ENCODE measurements around the gene ANKS1B. TPM values are rescaled to one million over a fixed set of nuclear protein-coding genes. Genes with fewer than 3 reads are reported as not detected.
A peak's percentile ranks its signal among the peaks of the same experiment; 100 is the strongest.

ANKS1B gene
- total RNA-seq, 1 donor from 2014 or later, result 2.4 TPM

DNA sequence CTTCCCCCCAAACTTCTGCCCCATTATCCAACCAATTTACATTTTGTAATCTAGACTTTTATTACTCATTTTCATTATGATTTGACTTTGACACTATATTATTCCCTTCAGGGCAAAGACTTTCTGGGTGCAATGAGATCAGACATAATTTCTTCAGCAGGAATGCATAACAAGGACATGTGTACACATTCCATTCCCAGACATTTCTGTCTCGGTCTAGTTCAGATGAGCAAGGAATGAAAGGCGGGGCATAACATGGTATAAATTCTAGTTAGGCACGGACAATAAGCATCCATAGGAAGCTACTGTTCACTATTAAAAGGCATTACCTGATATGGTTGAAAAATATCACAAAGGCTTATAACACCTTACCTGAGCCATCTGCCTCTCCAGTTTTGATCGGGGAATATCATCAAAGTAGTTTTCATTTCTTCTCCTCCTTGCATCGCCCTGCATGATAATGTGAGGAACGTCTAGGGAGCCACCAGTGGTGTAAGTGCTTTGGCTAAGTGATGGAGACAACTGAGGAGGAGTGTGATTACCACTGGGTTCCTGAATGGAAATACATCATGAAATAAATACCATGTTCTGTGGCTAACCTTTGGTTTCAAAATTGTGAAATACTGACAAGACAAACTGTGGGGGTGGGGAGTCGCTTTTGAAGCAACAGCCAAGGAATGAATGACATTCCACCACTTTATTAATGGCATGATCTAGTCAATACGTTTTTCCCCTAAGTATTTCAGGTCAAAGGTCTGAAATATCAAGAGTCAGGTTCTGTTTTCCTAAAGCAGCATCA is 1155.7 kb downstream of the ANKS1B start:
- peaks cover 3% of the 10 kb centered on the region for H3K27me3 Mint-ChIP-seq (ENCODE audit: low read depth, unreplicated experiment)
- no peaks in the 10 kb centered on the region for H3K9me3 ChIP-seq (ENCODE audit: insufficient read depth, low read depth, low read length)
- no peak overlapping the region for H3K9ac ChIP-seq (ENCODE audit: low read length)
- DNase-seq (ENCODE audit: low read depth) (no peak), FAIRE-seq (no peak)
- H3K4me3 ChIP-seq (ENCODE audit: insufficient read depth, low read depth, low read length), result no peak overlapping the region
- no peaks in the 10 kb centered on the region for H3K4me1 ChIP-seq (ENCODE audit: insufficient read depth, low read length)
- H3K4me2 ChIP-seq (ENCODE audit: low read length), result no peak overlapping the region
- no peak overlapping the region for H3K4me3 Mint-ChIP-seq (ENCODE audit: unreplicated experiment)
- H3K36me3 Mint-ChIP-seq (ENCODE audit: low read depth, unreplicated experiment), result no peaks in the 10 kb centered on the region
- H3K79me2 ChIP-seq (ENCODE audit: insufficient read depth, low read length), result no peaks in the 10 kb centered on the region
- H3K4me1 Mint-ChIP-seq (ENCODE audit: low read depth, unreplicated experiment), result peaks cover 23% of the 10 kb centered on the region
- H4K20me1 ChIP-seq (ENCODE audit: insufficient read depth, low read length), result no peaks in the 10 kb centered on the region
- TF ChIP-seq, protein P1, sequence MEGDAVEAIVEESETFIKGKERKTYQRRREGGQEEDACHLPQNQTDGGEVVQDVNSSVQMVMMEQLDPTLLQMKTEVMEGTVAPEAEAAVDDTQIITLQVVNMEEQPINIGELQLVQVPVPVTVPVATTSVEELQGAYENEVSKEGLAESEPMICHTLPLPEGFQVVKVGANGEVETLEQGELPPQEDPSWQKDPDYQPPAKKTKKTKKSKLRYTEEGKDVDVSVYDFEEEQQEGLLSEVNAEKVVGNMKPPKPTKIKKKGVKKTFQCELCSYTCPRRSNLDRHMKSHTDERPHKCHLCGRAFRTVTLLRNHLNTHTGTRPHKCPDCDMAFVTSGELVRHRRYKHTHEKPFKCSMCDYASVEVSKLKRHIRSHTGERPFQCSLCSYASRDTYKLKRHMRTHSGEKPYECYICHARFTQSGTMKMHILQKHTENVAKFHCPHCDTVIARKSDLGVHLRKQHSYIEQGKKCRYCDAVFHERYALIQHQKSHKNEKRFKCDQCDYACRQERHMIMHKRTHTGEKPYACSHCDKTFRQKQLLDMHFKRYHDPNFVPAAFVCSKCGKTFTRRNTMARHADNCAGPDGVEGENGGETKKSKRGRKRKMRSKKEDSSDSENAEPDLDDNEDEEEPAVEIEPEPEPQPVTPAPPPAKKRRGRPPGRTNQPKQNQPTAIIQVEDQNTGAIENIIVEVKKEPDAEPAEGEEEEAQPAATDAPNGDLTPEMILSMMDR (IDR thresholded peaks at IDR 0.05; ENCODE audit: insufficient read depth, low read depth, low read length), result no peak
- no peak for TF ChIP-seq EZH2 (IDR thresholded peaks at IDR 0.05; ENCODE audit: insufficient read depth, low read length)
- no peak overlapping the region for H2AFZ ChIP-seq (ENCODE audit: low read depth, low read length)
- peak overlapping the region; percentile 80 for H3K27ac Mint-ChIP-seq (ENCODE audit: unreplicated experiment)
- H3K27ac ChIP-seq (ENCODE audit: low read depth, low read length), result no peak overlapping the region
- no peaks in the 10 kb centered on the region for H3K9me3 Mint-ChIP-seq (ENCODE audit: unreplicated experiment)
- no peaks in the 10 kb centered on the region for H3K36me3 ChIP-seq (ENCODE audit: insufficient read depth, low read length)
- no peaks in the 10 kb centered on the region for H3K27me3 ChIP-seq (ENCODE audit: insufficient read depth, low read length)

DNA sequence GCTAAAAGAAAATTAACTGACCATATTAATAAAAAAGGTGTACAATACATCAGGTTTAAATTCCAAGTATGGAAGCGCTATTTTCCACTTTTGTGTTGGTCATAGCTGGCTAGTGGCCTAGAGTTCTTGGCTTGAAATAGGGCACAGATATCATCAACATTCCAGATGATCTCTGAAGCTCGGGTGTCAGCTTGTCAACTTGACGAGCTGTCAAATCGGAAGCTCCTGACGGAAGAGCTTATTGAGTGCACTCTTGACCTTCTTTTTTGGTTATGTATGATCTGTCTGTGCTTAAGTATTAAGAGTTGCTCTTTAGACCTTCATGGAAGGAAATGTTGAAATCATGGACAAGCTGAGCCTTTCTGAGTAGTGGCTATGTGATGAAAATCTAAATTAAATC is 1161.7 kb downstream of the ANKS1B start:
- no peak overlapping the region for H3K4me3 Mint-ChIP-seq (ENCODE audit: unreplicated experiment)
- no peak overlapping the region for H3K27ac Mint-ChIP-seq (ENCODE audit: unreplicated experiment)
- Histone ChIP-seq H3K4me1 (ENCODE audit: insufficient read depth, low read length) (no peaks in the 10 kb centered on the region), H4K20me1 (ENCODE audit: insufficient read depth, low read length) (no peaks in the 10 kb centered on the region), H3K4me2 (ENCODE audit: low read length) (no peak overlapping the region), H3K27ac (ENCODE audit: low read depth, low read length) (no peak overlapping the region), H3K36me3 (ENCODE audit: insufficient read depth, low read length) (no peaks in the 10 kb centered on the region), H3K4me3 (ENCODE audit: insufficient read depth, low read depth, low read length) (no peak overlapping the region), H3K9ac (ENCODE audit: low read length) (no peak overlapping the region), H3K79me2 (ENCODE audit: insufficient read depth, low read length) (no peaks in the 10 kb centered on the region), H3K27me3 (ENCODE audit: insufficient read depth, low read length) (no peaks in the 10 kb centered on the region), H2AFZ (ENCODE audit: low read depth, low read length) (no peak overlapping the region), H3K9me3 (ENCODE audit: insufficient read depth, low read depth, low read length) (no peaks in the 10 kb centered on the region)
- FAIRE-seq (no peak), DNase-seq (ENCODE audit: low read depth) (no peak)
- TF ChIP-seq, protein P1 (IDR thresholded peaks at IDR 0.05; ENCODE audit: insufficient read depth, low read depth, low read length), result no peak
- peaks cover 52% of the 10 kb centered on the region for H3K4me1 Mint-ChIP-seq (ENCODE audit: low read depth, unreplicated experiment)
- H3K27me3 Mint-ChIP-seq (ENCODE audit: low read depth, unreplicated experiment), result no peaks in the 10 kb centered on the region
- no peaks in the 10 kb centered on the region for H3K9me3 Mint-ChIP-seq (ENCODE audit: unreplicated experiment)
- H3K36me3 Mint-ChIP-seq (ENCODE audit: low read depth, unreplicated experiment), result no peaks in the 10 kb centered on the region

DNA sequence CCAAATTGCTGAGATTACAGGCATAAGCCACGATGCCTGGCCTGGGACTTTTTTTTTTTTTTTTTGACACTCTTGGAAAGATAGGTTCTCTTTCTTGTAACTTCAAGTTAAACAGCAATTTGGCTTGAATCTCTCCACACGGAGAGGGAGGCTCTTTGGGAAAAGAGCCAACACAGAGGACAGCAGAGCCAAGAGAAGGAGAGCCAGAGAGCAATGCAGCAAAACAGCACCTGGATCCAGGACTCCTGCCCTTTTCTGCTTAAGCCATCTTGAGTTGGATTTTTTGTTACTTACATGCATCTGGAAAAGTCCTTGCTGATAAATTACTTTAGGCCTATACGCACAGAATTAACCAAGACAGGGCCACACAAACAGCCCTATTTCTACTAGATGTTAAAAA is 1162.9 kb downstream of the ANKS1B start:
- Histone ChIP-seq H3K4me2 (ENCODE audit: low read length) (no peak overlapping the region), H3K9ac (ENCODE audit: low read length) (no peak overlapping the region), H3K27ac (ENCODE audit: low read depth, low read length) (no peak overlapping the region), H3K4me1 (ENCODE audit: insufficient read depth, low read length) (no peaks in the 10 kb centered on the region), H3K27me3 (ENCODE audit: insufficient read depth, low read length) (no peaks in the 10 kb centered on the region), H3K9me3 (ENCODE audit: insufficient read depth, low read depth, low read length) (no peaks in the 10 kb centered on the region), H3K79me2 (ENCODE audit: insufficient read depth, low read length) (no peaks in the 10 kb centered on the region), H3K4me3 (ENCODE audit: insufficient read depth, low read depth, low read length) (no peak overlapping the region), H4K20me1 (ENCODE audit: insufficient read depth, low read length) (no peaks in the 10 kb centered on the region), H3K36me3 (ENCODE audit: insufficient read depth, low read length) (no peaks in the 10 kb centered on the region), H2AFZ (ENCODE audit: low read depth, low read length) (no peak overlapping the region)
- Mint-ChIP-seq H3K4me3 (ENCODE audit: unreplicated experiment) (no peak overlapping the region), H3K4me1 (ENCODE audit: low read depth, unreplicated experiment) (peaks cover 48% of the 10 kb centered on the region), H3K9me3 (ENCODE audit: unreplicated experiment) (no peaks in the 10 kb centered on the region), H3K27ac (ENCODE audit: unreplicated experiment) (peak overlapping the region; percentile 63), H3K27me3 (ENCODE audit: low read depth, unreplicated experiment) (no peaks in the 10 kb centered on the region), H3K36me3 (ENCODE audit: low read depth, unreplicated experiment) (no peaks in the 10 kb centered on the region)
- TF ChIP-seq, protein P1 (IDR thresholded peaks at IDR 0.05; ENCODE audit: insufficient read depth, low read depth, low read length), result no peak
- no peak for TF ChIP-seq EZH2 (IDR thresholded peaks at IDR 0.05; ENCODE audit: insufficient read depth, low read length)
- FAIRE-seq (no peak), DNase-seq (ENCODE audit: low read depth) (no peak)
